Esophagus muscularis mucosa (tissue), 4 donors: Measurements from ENCODE around the gene PMM2. TPM values are rescaled to one million over a fixed set of nuclear protein-coding genes. Genes with fewer than 3 reads are reported as not detected.

Experiments used
- DNase-seq: peaks from one replicate; pipeline ENCODE4 v3.0.0-alpha.2; 2017; ENCODE audit errors: extremely low spot score
- H3K27ac ChIP-seq, 4 donors: fragments of 200-600 bp; sonication (generic); replicated peaks in 1 of 4; 1 replicate in 3 of 4; 2 replicates in 1 of 4; pipeline ENCODE4 v1.5.1; 2016 to 2019; ENCODE audit warnings: mild to moderate bottlenecking in 1 of 4
- H3K27me3 ChIP-seq, 4 donors: fragments of 200-600 bp; sonication (generic); one replicate each; pipeline versions ENCODE4 v1.5.1 to v1.6.0; 2016 to 2019
- H3K36me3 ChIP-seq, 4 donors: fragments of 200-600 bp; sonication (generic); one replicate each; pipeline ENCODE4 v1.5.1; 2016 to 2019
- H3K4me1 ChIP-seq, 4 donors: fragments of 200-600 bp; sonication (generic); one replicate each; pipeline ENCODE4 v1.5.1; 2016 to 2019
- H3K4me3 ChIP-seq, 4 donors: fragments of 200-600 bp; sonication (generic); 1 replicate in 2 of 4; 2 replicates in 2 of 4; pipeline ENCODE4 v1.5.1; 2016 to 2019; ENCODE audit warnings: mild to moderate bottlenecking in 4 of 4, moderate library complexity in 1 of 4
- H3K9me3 ChIP-seq, 4 donors: fragments of 200-600 bp; sonication (generic); 1 replicate in 3 of 4; 2 replicates in 1 of 4; pipeline ENCODE4 v1.5.1; 2016 to 2019
- EP300 ChIP-seq: sonication (generic); formaldehyde crosslinking; IDR thresholded peaks from one replicate; pipeline ENCODE4 v1.6.1; 2017; ENCODE audit warnings: antibody characterized with exemption
- POLR2A ChIP-seq: fragments of 450-650 bp; IDR thresholded peaks from one replicate; pipeline ENCODE4 v1.6.1; 2017; ENCODE audit warnings: antibody characterized with exemption, moderate library complexity, mild to moderate bottlenecking, low read depth
- POLR2AphosphoS5 ChIP-seq, 2 donors: sonication (generic); formaldehyde crosslinking; IDR thresholded peaks; one replicate each; pipeline ENCODE4 v1.6.1; 2017; ENCODE audit warnings: antibody characterized with exemption in 2 of 2
- WGBS: methylation state at CpG from one replicate; pipeline ENCODE4 v1.1.5; 2018; 5-methylcytosine and 5-hydroxymethylcytosine counted together
- intact Hi-C: fragments of 100-400 bp; cut with DNase I; formaldehyde crosslinking; loops from one replicate; pipeline ENCODE4 v1.15.1; 2023
- total RNA-seq, 4 donors: library from RNA; depleted of rRNA; stranded (reverse); fragments of >200 nt; gene quantifications; one replicate each; pipeline versions ENCODE4 v1.1.0 to v1.2.1, GENCODE V29; 2016
- TF ChIP-seq, protein P1 (sequence below), 3 experiments: fragments of 200-600 bp in 2 of 3; fragments of 450-650 bp in 1 of 3; sonication (generic) in 2 of 3; IDR thresholded peaks; one replicate each; pipeline ENCODE4 v1.5.1; 2017 to 2019; ENCODE audit warnings: antibody characterized with exemption in 3 of 3, mild to moderate bottlenecking in 2 of 3, moderate library complexity in 1 of 3

The PMM2 gene
- total RNA-seq, 4 donors from 2014 or later: 19.6 to 34.3 (median 23.5) TPM

DNA sequence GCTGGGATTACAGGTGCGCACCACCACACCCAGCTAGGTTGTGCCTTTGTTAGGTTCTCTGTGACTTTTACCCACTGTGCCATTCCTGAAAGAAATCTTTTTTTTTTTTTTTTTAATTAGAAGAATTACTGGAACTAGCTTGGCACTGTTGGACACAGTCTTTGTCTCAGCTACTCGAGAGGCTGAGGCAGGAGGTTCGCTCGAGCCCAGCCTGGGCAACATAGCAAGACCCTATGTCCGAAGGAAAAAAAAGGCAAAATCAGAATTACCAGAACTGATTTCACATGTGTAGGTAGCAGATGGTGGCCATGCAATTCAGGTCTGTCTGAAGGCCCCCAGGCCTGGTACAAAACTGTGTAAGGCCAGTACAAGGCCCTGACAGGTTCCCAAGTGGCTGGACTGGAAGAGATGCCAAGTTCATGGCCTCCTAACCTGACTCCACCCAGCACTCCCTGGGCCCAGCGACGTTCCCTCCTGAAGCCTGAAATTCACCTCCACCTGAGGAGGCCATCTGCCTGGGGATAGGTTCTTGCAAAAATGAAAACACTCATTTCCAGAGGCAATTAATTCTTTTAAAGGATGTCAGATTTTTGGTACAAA lies 48.2 kb downstream of the PMM2 start:
- Histone ChIP-seq H3K27me3 (no peaks in the 10 kb centered on the region), H3K36me3 (peaks cover 9 to 35% (median 30%) of the 10 kb centered on the region in 4 donors), H3K27ac (no peak overlapping the region), H3K9me3 (no peaks in the 10 kb centered on the region), H3K4me3 (no peak overlapping the region), H3K4me1 (peaks cover 20 to 26% (median 21%) of the 10 kb centered on the region in 4 donors)
- WGBS: 94% methylated on average over 7 of the region's 7 CpGs
- DNase-seq: no peak
- TF ChIP-seq POLR2AphosphoS5 (IDR thresholded peaks at IDR 0.05) (no peak), POLR2A (no peak), EP300 (no peak)
- TF ChIP-seq, protein P1, sequence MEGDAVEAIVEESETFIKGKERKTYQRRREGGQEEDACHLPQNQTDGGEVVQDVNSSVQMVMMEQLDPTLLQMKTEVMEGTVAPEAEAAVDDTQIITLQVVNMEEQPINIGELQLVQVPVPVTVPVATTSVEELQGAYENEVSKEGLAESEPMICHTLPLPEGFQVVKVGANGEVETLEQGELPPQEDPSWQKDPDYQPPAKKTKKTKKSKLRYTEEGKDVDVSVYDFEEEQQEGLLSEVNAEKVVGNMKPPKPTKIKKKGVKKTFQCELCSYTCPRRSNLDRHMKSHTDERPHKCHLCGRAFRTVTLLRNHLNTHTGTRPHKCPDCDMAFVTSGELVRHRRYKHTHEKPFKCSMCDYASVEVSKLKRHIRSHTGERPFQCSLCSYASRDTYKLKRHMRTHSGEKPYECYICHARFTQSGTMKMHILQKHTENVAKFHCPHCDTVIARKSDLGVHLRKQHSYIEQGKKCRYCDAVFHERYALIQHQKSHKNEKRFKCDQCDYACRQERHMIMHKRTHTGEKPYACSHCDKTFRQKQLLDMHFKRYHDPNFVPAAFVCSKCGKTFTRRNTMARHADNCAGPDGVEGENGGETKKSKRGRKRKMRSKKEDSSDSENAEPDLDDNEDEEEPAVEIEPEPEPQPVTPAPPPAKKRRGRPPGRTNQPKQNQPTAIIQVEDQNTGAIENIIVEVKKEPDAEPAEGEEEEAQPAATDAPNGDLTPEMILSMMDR (IDR thresholded peaks at IDR 0.05): no peak
- intact Hi-C loops: no loop called here

GRCh38 chr16:8846401-8846932 lies 48.8 kb downstream of the PMM2 start:
- Histone ChIP-seq H3K27me3 (no peaks in the 10 kb centered on the region), H3K27ac (no peak overlapping the region), H3K9me3 (no peaks in the 10 kb centered on the region), H3K4me1 (peaks cover 21 to 29% (median 25%) of the 10 kb centered on the region in 4 donors), H3K4me3 (no peak overlapping the region), H3K36me3 (peaks cover 9 to 39% (median 33%) of the 10 kb centered on the region in 4 donors)
- no peak for DNase-seq
- intact Hi-C loops: no loop called here
- WGBS: 91% methylated on average over 10 of the region's 10 CpGs
- TF ChIP-seq POLR2AphosphoS5 (IDR thresholded peaks at IDR 0.05): no peak
- TF ChIP-seq, protein P1 (IDR thresholded peaks at IDR 0.05): no peak
- TF ChIP-seq POLR2A: no peak
- TF ChIP-seq EP300: no peak

GRCh38 chr16:8847145-8847544 lies 49.5 kb downstream of the PMM2 start:
- intact Hi-C loops: no loop called here
- no peaks in the 10 kb centered on the region for H3K27me3 ChIP-seq
- H3K9me3 ChIP-seq: no peaks in the 10 kb centered on the region
- no peak for TF ChIP-seq POLR2A
- TF ChIP-seq, protein P1 (IDR thresholded peaks at IDR 0.05): no peak
- no peak for TF ChIP-seq EP300
- no peak for TF ChIP-seq POLR2AphosphoS5 (IDR thresholded peaks at IDR 0.05)
- peaks cover 9 to 43% (median 34%) of the 10 kb centered on the region in 4 donors for H3K36me3 ChIP-seq
- WGBS: 86% methylated on average over 13 of the region's 13 CpGs
- H3K27ac ChIP-seq: no peak overlapping the region
- peaks cover 21 to 29% (median 25%) of the 10 kb centered on the region in 4 donors for H3K4me1 ChIP-seq
- H3K4me3 ChIP-seq: no peak overlapping the region
- DNase-seq: no peak

DNA sequence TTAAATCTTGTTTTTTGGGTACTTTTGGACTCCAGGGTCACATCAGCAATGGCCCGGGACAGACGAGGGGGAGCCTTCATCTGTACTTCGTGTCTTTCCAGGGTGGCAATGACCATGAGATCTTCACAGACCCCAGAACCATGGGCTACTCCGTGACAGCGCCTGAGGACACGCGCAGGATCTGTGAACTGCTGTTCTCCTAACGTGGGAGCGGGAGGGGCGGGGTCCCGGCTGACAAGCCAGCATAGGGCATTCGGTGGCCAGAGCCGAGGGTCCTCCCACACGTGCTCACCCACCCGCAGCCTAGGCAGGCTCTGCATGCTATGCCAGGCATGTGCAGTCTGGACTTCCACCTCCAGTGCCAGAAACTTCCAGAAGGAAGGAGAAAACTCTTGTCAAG lies 50.0 kb downstream of the PMM2 start:
- peak; percentile 87 for DNase-seq
- no peak for TF ChIP-seq EP300
- TF ChIP-seq, protein P1 (IDR thresholded peaks at IDR 0.05): no peak
- TF ChIP-seq POLR2AphosphoS5 (IDR thresholded peaks at IDR 0.05): no peak
- TF ChIP-seq POLR2A: no peak
- Histone ChIP-seq H3K4me1 (peaks cover 21 to 29% (median 25%) of the 10 kb centered on the region in 4 donors), H3K9me3 (no peaks in the 10 kb centered on the region), H3K27me3 (no peaks in the 10 kb centered on the region), H3K27ac (no peak overlapping the region), H3K36me3 (peaks cover 9 to 47% (median 34%) of the 10 kb centered on the region in 4 donors), H3K4me3 (no peak overlapping the region)
- WGBS: 90% methylated on average over 12 of the region's 15 CpGs
- intact Hi-C loops: no loop called here
